ENCODE results near the gene METAP1D. TPM values are rescaled to one million over a fixed set of nuclear protein-coding genes. Genes with fewer than 3 reads are reported as not detected.

The METAP1D gene
- total RNA-seq (2014; rRNA removed; shearing (Covaris generic); ENCODE audit: low replicate concordance), result 4.9 and 20.7 TPM in 2 replicates

- peak within 1 kb of the TSS; percentile 79 for H3K27ac ChIP-seq (ENCODE audit: low read length)
- H4K20me1 ChIP-seq (ENCODE audit: insufficient read depth, low read depth, low read length), result no peaks in the 10 kb centered on the region
- H3K79me2 ChIP-seq (ENCODE audit: low read length), result no peaks in the 10 kb centered on the region
- no peaks in the 10 kb centered on the region for H3K9me3 ChIP-seq (ENCODE audit: low read length)
- DNase-seq, result peak; percentile 98
- H3K4me2 ChIP-seq (ENCODE audit: low read depth, low read length, poor library complexity, severe bottlenecking), result peak within 1 kb of the TSS; percentile 84
- H3K9ac ChIP-seq (ENCODE audit: low read length), result peak within 1 kb of the TSS; percentile 86
- H2AFZ ChIP-seq (ENCODE audit: low read length), result peak within 1 kb of the TSS; percentile 93
- H3K4me1 ChIP-seq (ENCODE audit: low read length), result peaks cover 30% of the 10 kb centered on the region
- peak within 1 kb of the TSS; percentile 93 for H3K4me3 ChIP-seq (ENCODE audit: low read length)
- H3K9me2 ChIP-seq (replicated peaks; ENCODE audit: insufficient read depth, low read length), result no peaks in the 10 kb centered on the region
- H3K27me3 ChIP-seq (ENCODE audit: low read length), result no peaks in the 10 kb centered on the region
- H3K36me3 ChIP-seq (ENCODE audit: insufficient read depth, low read length), result no peaks in the 10 kb centered on the region
These were observed at the start of gene METAP1D for GRCh38 chr2:171999604-172000469. Gene METAP1D (plus strand): TSS chr2:171999953. CDS start chr2:171999970, 17 bp downstream.

GRCh38 chr2:171952276-171952675, 47.5 kb upstream of the METAP1D start:
- Histone ChIP-seq H3K79me2 (ENCODE audit: low read length) (peaks cover 53% of the 10 kb centered on the region), H3K27ac (ENCODE audit: low read length) (no peak overlapping the region)

GRCh38 chr2:171952748-171953147, 47.0 kb upstream of the METAP1D start:
- Histone ChIP-seq H3K9me3 (ENCODE audit: low read length) (no peaks in the 10 kb centered on the region), H4K20me1 (ENCODE audit: insufficient read depth, low read depth, low read length) (no peaks in the 10 kb centered on the region), H3K4me3 (ENCODE audit: low read length) (no peak overlapping the region), H2AFZ (ENCODE audit: low read length) (no peak overlapping the region), H3K27ac (ENCODE audit: low read length) (no peak overlapping the region), H3K4me2 (ENCODE audit: low read depth, low read length, poor library complexity, severe bottlenecking) (no peak overlapping the region), H3K27me3 (ENCODE audit: low read length) (no peaks in the 10 kb centered on the region), H3K4me1 (ENCODE audit: low read length) (no peaks in the 10 kb centered on the region), H3K36me3 (ENCODE audit: insufficient read depth, low read length) (peaks cover 19% of the 10 kb centered on the region), H3K79me2 (ENCODE audit: low read length) (peaks cover 55% of the 10 kb centered on the region), H3K9ac (ENCODE audit: low read length) (no peak overlapping the region), H3K9me2 (replicated peaks; ENCODE audit: insufficient read depth, low read length) (no peaks in the 10 kb centered on the region; the same call in 1 of the 2 replicates)
- no peak for DNase-seq

More at GRCh38 chr2:171952276-171952675, 47.5 kb upstream of the METAP1D start:
- peaks cover 19% of the 10 kb centered on the region for H3K36me3 ChIP-seq (ENCODE audit: insufficient read depth, low read length)
- no peaks in the 10 kb centered on the region for H3K4me1 ChIP-seq (ENCODE audit: low read length)
- no peak overlapping the region for H3K4me3 ChIP-seq (ENCODE audit: low read length)
- H3K27me3 ChIP-seq (ENCODE audit: low read length), result no peaks in the 10 kb centered on the region
- no peaks in the 10 kb centered on the region; the same call in 1 of the 2 replicates for H3K9me2 ChIP-seq (replicated peaks; ENCODE audit: insufficient read depth, low read length)
- no peak overlapping the region for H3K9ac ChIP-seq (ENCODE audit: low read length)
- H4K20me1 ChIP-seq (ENCODE audit: insufficient read depth, low read depth, low read length), result no peaks in the 10 kb centered on the region
- no peak overlapping the region for H3K4me2 ChIP-seq (ENCODE audit: low read depth, low read length, poor library complexity, severe bottlenecking)
- no peak for DNase-seq
- no peak overlapping the region for H2AFZ ChIP-seq (ENCODE audit: low read length)
- H3K9me3 ChIP-seq (ENCODE audit: low read length), result no peaks in the 10 kb centered on the region

GRCh38 chr2:171956135-171956825, 43.5 kb upstream of the METAP1D start:
- no peak overlapping the region for H2AFZ ChIP-seq (ENCODE audit: low read length)
- H3K79me2 ChIP-seq (ENCODE audit: low read length), result peaks cover 62% of the 10 kb centered on the region
- H3K9ac ChIP-seq (ENCODE audit: low read length), result no peak overlapping the region
- no peak for DNase-seq
- H3K9me2 ChIP-seq (replicated peaks; ENCODE audit: insufficient read depth, low read length), result no peaks in the 10 kb centered on the region; the same call in 1 of the 2 replicates
- no peak overlapping the region for H3K27ac ChIP-seq (ENCODE audit: low read length)
- peaks cover 16% of the 10 kb centered on the region for H3K36me3 ChIP-seq (ENCODE audit: insufficient read depth, low read length)
- H4K20me1 ChIP-seq (ENCODE audit: insufficient read depth, low read depth, low read length), result no peaks in the 10 kb centered on the region
- no peak overlapping the region for H3K4me3 ChIP-seq (ENCODE audit: low read length)
- H3K4me2 ChIP-seq (ENCODE audit: low read depth, low read length, poor library complexity, severe bottlenecking), result no peak overlapping the region
- no peaks in the 10 kb centered on the region; the same call in 1 of the 2 replicates for H3K4me1 ChIP-seq (ENCODE audit: low read length)
- no peaks in the 10 kb centered on the region for H3K27me3 ChIP-seq (ENCODE audit: low read length)
- H3K9me3 ChIP-seq (ENCODE audit: low read length), result no peaks in the 10 kb centered on the region

- no peak overlapping the region for H3K9ac ChIP-seq (ENCODE audit: low read length)
- no peak overlapping the region for H3K4me3 ChIP-seq (ENCODE audit: low read length)
- H3K9me2 ChIP-seq (replicated peaks; ENCODE audit: insufficient read depth, low read length), result no peaks in the 10 kb centered on the region; the same call in 1 of the 2 replicates
- H2AFZ ChIP-seq (ENCODE audit: low read length), result no peak overlapping the region
- H3K27me3 ChIP-seq (ENCODE audit: low read length), result no peaks in the 10 kb centered on the region
- peaks cover 63% of the 10 kb centered on the region for H3K79me2 ChIP-seq (ENCODE audit: low read length)
- peak; percentile 63 for DNase-seq
- H3K27ac ChIP-seq (ENCODE audit: low read length), result no peak overlapping the region
- H3K9me3 ChIP-seq (ENCODE audit: low read length), result no peaks in the 10 kb centered on the region
- no peak overlapping the region for H3K4me2 ChIP-seq (ENCODE audit: low read depth, low read length, poor library complexity, severe bottlenecking)
- no peaks in the 10 kb centered on the region for H4K20me1 ChIP-seq (ENCODE audit: insufficient read depth, low read depth, low read length)
- H3K36me3 ChIP-seq (ENCODE audit: insufficient read depth, low read length), result peaks cover 15% of the 10 kb centered on the region
- H3K4me1 ChIP-seq (ENCODE audit: low read length), result no peaks in the 10 kb centered on the region; the same call in 1 of the 2 replicates
These were observed 42.7 kb upstream of the METAP1D start for GRCh38 chr2:171957061-171957460.

- Histone ChIP-seq H3K27ac (ENCODE audit: low read length) (no peak overlapping the region), H4K20me1 (ENCODE audit: insufficient read depth, low read depth, low read length) (no peaks in the 10 kb centered on the region), H3K9ac (ENCODE audit: low read length) (no peak overlapping the region), H3K9me3 (ENCODE audit: low read length) (no peaks in the 10 kb centered on the region), H3K4me3 (ENCODE audit: low read length) (no peak overlapping the region), H3K4me2 (ENCODE audit: low read depth, low read length, poor library complexity, severe bottlenecking) (no peak overlapping the region), H3K36me3 (ENCODE audit: insufficient read depth, low read length) (peaks cover 3% of the 10 kb centered on the region; the same call in 1 of the 2 replicates), H2AFZ (ENCODE audit: low read length) (no peak overlapping the region), H3K4me1 (ENCODE audit: low read length) (no peaks in the 10 kb centered on the region; the same call in 1 of the 2 replicates), H3K9me2 (replicated peaks; ENCODE audit: insufficient read depth, low read length) (no peaks in the 10 kb centered on the region), H3K27me3 (ENCODE audit: low read length) (no peaks in the 10 kb centered on the region), H3K79me2 (ENCODE audit: low read length) (peaks cover 62% of the 10 kb centered on the region)
- DNase-seq, result no peak
These were observed 41.3 kb upstream of the METAP1D start for GRCh38 chr2:171958475-171958874.

- no peaks in the 10 kb centered on the region for H3K9me2 ChIP-seq (replicated peaks; ENCODE audit: insufficient read depth, low read length)
- no peak overlapping the region for H2AFZ ChIP-seq (ENCODE audit: low read length)
- no peak overlapping the region for H3K9ac ChIP-seq (ENCODE audit: low read length)
- H3K36me3 ChIP-seq (ENCODE audit: insufficient read depth, low read length), result no peaks in the 10 kb centered on the region; the same call in 1 of the 2 replicates
- no peaks in the 10 kb centered on the region; the same call in 1 of the 2 replicates for H3K4me1 ChIP-seq (ENCODE audit: low read length)
- no peaks in the 10 kb centered on the region for H4K20me1 ChIP-seq (ENCODE audit: insufficient read depth, low read depth, low read length)
- H3K27ac ChIP-seq (ENCODE audit: low read length), result no peak overlapping the region
- DNase-seq, result no peak
- H3K4me2 ChIP-seq (ENCODE audit: low read depth, low read length, poor library complexity, severe bottlenecking), result no peak overlapping the region
- no peak overlapping the region for H3K4me3 ChIP-seq (ENCODE audit: low read length)
- H3K79me2 ChIP-seq (ENCODE audit: low read length), result peaks cover 72% of the 10 kb centered on the region
- H3K9me3 ChIP-seq (ENCODE audit: low read length), result no peaks in the 10 kb centered on the region
- no peaks in the 10 kb centered on the region for H3K27me3 ChIP-seq (ENCODE audit: low read length)
These were observed 39.8 kb upstream of the METAP1D start for GRCh38 chr2:171959998-171960397.

GRCh38 chr2:171960570-171960969, 39.2 kb upstream of the METAP1D start:
- H3K27me3 ChIP-seq (ENCODE audit: low read length), result no peaks in the 10 kb centered on the region
- no peak overlapping the region for H3K9ac ChIP-seq (ENCODE audit: low read length)
- H3K4me2 ChIP-seq (ENCODE audit: low read depth, low read length, poor library complexity, severe bottlenecking), result no peak overlapping the region
- H4K20me1 ChIP-seq (ENCODE audit: insufficient read depth, low read depth, low read length), result no peaks in the 10 kb centered on the region
- no peaks in the 10 kb centered on the region for H3K9me3 ChIP-seq (ENCODE audit: low read length)
- DNase-seq, result no peak
- H3K79me2 ChIP-seq (ENCODE audit: low read length), result peaks cover 73% of the 10 kb centered on the region
- peaks cover 4% of the 10 kb centered on the region; the same call in 1 of the 2 replicates for H3K36me3 ChIP-seq (ENCODE audit: insufficient read depth, low read length)
- H3K4me1 ChIP-seq (ENCODE audit: low read length), result no peaks in the 10 kb centered on the region; the same call in 1 of the 2 replicates
- no peak overlapping the region for H3K27ac ChIP-seq (ENCODE audit: low read length)
- H3K4me3 ChIP-seq (ENCODE audit: low read length), result no peak overlapping the region
- no peaks in the 10 kb centered on the region for H3K9me2 ChIP-seq (replicated peaks; ENCODE audit: insufficient read depth, low read length)
- H2AFZ ChIP-seq (ENCODE audit: low read length), result no peak overlapping the region

Measured in Karpas-422 (cell line).